Measurements from ENCODE around the gene EEF1AKMT2.

GRCh38 chr10:124731551-124731950 is 60.1 kb downstream of the EEF1AKMT2 start:
- TF ChIP-seq, protein P1, sequence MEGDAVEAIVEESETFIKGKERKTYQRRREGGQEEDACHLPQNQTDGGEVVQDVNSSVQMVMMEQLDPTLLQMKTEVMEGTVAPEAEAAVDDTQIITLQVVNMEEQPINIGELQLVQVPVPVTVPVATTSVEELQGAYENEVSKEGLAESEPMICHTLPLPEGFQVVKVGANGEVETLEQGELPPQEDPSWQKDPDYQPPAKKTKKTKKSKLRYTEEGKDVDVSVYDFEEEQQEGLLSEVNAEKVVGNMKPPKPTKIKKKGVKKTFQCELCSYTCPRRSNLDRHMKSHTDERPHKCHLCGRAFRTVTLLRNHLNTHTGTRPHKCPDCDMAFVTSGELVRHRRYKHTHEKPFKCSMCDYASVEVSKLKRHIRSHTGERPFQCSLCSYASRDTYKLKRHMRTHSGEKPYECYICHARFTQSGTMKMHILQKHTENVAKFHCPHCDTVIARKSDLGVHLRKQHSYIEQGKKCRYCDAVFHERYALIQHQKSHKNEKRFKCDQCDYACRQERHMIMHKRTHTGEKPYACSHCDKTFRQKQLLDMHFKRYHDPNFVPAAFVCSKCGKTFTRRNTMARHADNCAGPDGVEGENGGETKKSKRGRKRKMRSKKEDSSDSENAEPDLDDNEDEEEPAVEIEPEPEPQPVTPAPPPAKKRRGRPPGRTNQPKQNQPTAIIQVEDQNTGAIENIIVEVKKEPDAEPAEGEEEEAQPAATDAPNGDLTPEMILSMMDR (IDR thresholded peaks at IDR 0.05): no peak
- no peak for TF ChIP-seq POLR2A (IDR thresholded peaks at IDR 0.05)
